K562 (cell line): ENCODE measurements around the gene RUNDC3A. TPM values are rescaled to one million over a fixed set of nuclear protein-coding genes. Genes with fewer than 3 reads are reported as not detected.

Experiments
- GABPB2 ChIP-seq: fragments of 250-450 bp; sonication (Bioruptor Pico); conservative IDR thresholded peaks from 2 replicates; pipeline ENCODE4 v1.5.1; 2021; ENCODE audit warnings: mild to moderate bottlenecking
- HDAC1 ChIP-seq, 2 experiments: fragments of 450-650 bp; IDR thresholded peaks; 2 replicates each; pipeline ENCODE4 v1.6.1; 2016 to 2017; ENCODE audit warnings: inconsistent platforms in 1 of 2, mild to moderate bottlenecking in 1 of 2, moderate library complexity in 1 of 2
- HNRNPK ChIP-seq: fragments of 200-400 bp; formaldehyde crosslinking; IDR thresholded peaks from one replicate; pipeline ENCODE4 v1.6.1; 2018; ENCODE audit warnings: mild to moderate bottlenecking, low read depth, low read length; ENCODE audit not compliant: poor library complexity, severe bottlenecking
- MYBL2 ChIP-seq, 2 experiments: fragments of 450-650 bp in 1 of 2; sonication (generic) in 1 of 2; formaldehyde crosslinking in 1 of 2; IDR thresholded peaks; 2 replicates each; pipeline versions ENCODE4 v1.6.1 to v1.8.1; 2017 to 2022; ENCODE audit warnings: borderline replicate concordance in 1 of 2, inconsistent platforms in 1 of 2, low read depth in 1 of 2, mild to moderate bottlenecking in 1 of 2, missing genetic modification reagents in 1 of 2, moderate library complexity in 1 of 2
- NR4A1 ChIP-seq, 2 experiments: fragments of 250-450 bp in 1 of 2; fragments of 450-650 bp in 1 of 2; sonication (Bioruptor Pico) in 1 of 2; IDR thresholded peaks; 2 replicates each; pipeline versions ENCODE4 v1.4.0 to v1.6.1; 2016 to 2020; ENCODE audit warnings: mild to moderate bottlenecking in 2 of 2, missing compliant biosample characterization in 1 of 2, missing genetic modification characterization in 1 of 2, moderate library complexity in 1 of 2
- SRSF7 ChIP-seq: fragments of 200-400 bp; formaldehyde crosslinking; optimal IDR thresholded peaks from 2 replicates; pipeline ENCODE3; 2017; ENCODE audit warnings: mild to moderate bottlenecking, low read depth, low read length
- TCF3 ChIP-seq: sonication (generic); formaldehyde crosslinking; IDR thresholded peaks from 2 replicates; pipeline ENCODE4 v1.4.0; 2020; ENCODE audit warnings: mild to moderate bottlenecking, missing genetic modification reagents
- ZKSCAN3 ChIP-seq: fragments of 250-450 bp; sonication (Bioruptor Pico); IDR thresholded peaks from 2 replicates; pipeline ENCODE4 v1.4.0; 2020
- polyA plus RNA-seq, 8 experiments: library from polyadenylated mRNA; depleted of rRNA in 4 of 8; stranded (reverse) in 5 of 8; unstranded in 3 of 8; fragments of >200 nt; fragmentation: Nextera tagmentation in 2 of 8; fragmentation: Illumina TruSeq in 1 of 8; extraction: Ambion mirVana in 2 of 8; extraction: Trizol in 1 of 8; gene quantifications; 2 replicates each; pipeline versions ENCODE4 v1.2.1 to v1.2.3, GENCODE V29; 2011 to 2014; ENCODE audit warnings: inconsistent platforms in 1 of 8, missing spikeins in 1 of 8
- total RNA-seq, 7 experiments: library from RNA; depleted of rRNA in 6 of 7; stranded (reverse); fragments of >200 nt in 6 of 7; fragmentation: Illumina TruSeq in 2 of 7; extraction: Trizol in 2 of 7; gene quantifications; 2 replicates each; pipeline versions ENCODE4 v1.2.1 to v1.2.3, GENCODE V29; 2011 to 2021; ENCODE audit warnings: low replicate concordance in 1 of 7
- TF ChIP-seq, protein P1 (sequence below): fragments of 150-350 bp; IDR thresholded peaks from 2 replicates; pipeline ENCODE4 v1.6.1; 2014; ENCODE audit warnings: low read depth, mild to moderate bottlenecking, low read length, borderline replicate concordance

RUNDC3A gene
- total and polyA plus RNA-seq, 9 of the 15 experiments (the other 6 are each of a cell fraction or from before 2014, with no cell fraction given) = not detected

DNA sequence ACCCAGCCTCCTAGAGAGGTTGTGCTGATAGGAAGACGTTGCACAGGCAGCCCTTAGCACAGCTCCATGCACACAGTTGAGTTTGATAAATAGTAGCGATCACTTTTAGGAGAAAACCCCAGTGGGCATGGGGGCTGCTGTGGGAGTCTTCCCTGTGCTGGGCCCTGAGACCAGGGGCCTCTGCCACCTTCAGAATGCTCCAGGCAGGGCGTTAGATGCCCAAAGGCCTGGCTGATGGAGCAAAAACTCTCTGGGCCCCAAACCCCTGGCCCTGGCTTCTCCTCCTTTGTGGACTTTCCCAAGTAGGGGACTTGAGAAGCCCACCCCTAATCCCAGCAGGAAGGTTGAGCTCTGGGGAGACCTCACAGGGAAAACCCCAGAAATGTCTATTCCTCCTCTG is 26.1 kb upstream of the RUNDC3A start (continued):
- TF ChIP-seq, protein P1, sequence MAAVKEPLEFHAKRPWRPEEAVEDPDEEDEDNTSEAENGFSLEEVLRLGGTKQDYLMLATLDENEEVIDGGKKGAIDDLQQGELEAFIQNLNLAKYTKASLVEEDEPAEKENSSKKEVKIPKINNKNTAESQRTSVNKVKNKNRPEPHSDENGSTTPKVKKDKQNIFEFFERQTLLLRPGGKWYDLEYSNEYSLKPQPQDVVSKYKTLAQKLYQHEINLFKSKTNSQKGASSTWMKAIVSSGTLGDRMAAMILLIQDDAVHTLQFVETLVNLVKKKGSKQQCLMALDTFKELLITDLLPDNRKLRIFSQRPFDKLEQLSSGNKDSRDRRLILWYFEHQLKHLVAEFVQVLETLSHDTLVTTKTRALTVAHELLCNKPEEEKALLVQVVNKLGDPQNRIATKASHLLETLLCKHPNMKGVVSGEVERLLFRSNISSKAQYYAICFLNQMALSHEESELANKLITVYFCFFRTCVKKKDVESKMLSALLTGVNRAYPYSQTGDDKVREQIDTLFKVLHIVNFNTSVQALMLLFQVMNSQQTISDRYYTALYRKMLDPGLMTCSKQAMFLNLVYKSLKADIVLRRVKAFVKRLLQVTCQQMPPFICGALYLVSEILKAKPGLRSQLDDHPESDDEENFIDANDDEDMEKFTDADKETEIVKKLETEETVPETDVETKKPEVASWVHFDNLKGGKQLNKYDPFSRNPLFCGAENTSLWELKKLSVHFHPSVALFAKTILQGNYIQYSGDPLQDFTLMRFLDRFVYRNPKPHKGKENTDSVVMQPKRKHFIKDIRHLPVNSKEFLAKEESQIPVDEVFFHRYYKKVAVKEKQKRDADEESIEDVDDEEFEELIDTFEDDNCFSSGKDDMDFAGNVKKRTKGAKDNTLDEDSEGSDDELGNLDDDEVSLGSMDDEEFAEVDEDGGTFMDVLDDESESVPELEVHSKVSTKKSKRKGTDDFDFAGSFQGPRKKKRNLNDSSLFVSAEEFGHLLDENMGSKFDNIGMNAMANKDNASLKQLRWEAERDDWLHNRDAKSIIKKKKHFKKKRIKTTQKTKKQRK = no peak
- TF ChIP-seq TCF3 (CRISPR knock-in tag) (no peak), GABPB2 (CRISPR knock-in tag) (no peak), SRSF7 (no peak), HDAC1 (IDR thresholded peaks at IDR 0.05) (no peak), HNRNPK (no peak), MYBL2 (IDR thresholded peaks at IDR 0.05; ENCODE audit: low read depth) (no peak), MYBL2 (CRISPR knock-in tag; IDR thresholded peaks at IDR 0.05; ENCODE audit: borderline replicate concordance) (no peak), NR4A1 (CRISPR knock-in tag; IDR thresholded peaks at IDR 0.05) (no peak), NR4A1 (tag; IDR thresholded peaks at IDR 0.05) (no peak), ZKSCAN3 (CRISPR knock-in tag) (no peak)
